Activated CD8-positive, alpha-beta memory T cell treated with anti-CD3 and anti-CD28 coated beads, Interleukin-2, amount 50 U/mL, for 24 hours (primary cell): ENCODE data around the gene LIN7B.
"Not testable (repeated sequence)": the region's sequence is repeated elsewhere in the genome, so short reads cannot be mapped to it uniquely, and the experiment has no call there.

Source experiments
- DNase-seq: peaks from one replicate; pipeline ENCODE4 v3.0.0-alpha.2; 2020; ENCODE audit errors: extremely low read depth

Gene LIN7B

DNA sequence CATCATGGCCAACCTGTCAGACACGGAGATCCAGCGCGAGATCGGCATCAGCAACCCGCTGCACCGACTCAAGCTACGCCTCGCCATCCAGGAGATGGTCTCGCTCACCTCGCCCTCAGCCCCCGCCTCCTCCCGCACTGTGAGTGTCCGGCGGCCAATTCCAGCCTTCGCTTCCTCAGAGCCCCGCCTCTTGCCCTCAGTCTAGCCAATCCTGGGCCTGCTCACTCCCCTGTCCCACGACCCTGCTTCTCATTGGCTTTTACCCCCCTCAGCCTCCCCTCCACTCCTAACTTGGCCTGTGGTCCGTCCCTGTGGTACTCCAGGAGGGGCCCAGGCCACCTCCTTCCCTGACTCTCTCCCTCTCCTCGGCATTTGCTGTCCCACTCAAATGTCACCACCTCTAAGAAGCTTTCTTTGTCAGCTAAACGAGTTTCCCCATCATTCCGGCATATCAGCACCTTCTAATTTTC lies 28.7 kb downstream of the LIN7B start:
- DNase-seq = peak; percentile 40

- no peak for DNase-seq
These were observed 31.6 kb downstream of the LIN7B start for GRCh38 chr19:49145573-49146407.

- not testable (repeated sequence) for DNase-seq
These were observed 32.2 kb downstream of the LIN7B start for GRCh38 chr19:49146408-49146770.

DNA sequence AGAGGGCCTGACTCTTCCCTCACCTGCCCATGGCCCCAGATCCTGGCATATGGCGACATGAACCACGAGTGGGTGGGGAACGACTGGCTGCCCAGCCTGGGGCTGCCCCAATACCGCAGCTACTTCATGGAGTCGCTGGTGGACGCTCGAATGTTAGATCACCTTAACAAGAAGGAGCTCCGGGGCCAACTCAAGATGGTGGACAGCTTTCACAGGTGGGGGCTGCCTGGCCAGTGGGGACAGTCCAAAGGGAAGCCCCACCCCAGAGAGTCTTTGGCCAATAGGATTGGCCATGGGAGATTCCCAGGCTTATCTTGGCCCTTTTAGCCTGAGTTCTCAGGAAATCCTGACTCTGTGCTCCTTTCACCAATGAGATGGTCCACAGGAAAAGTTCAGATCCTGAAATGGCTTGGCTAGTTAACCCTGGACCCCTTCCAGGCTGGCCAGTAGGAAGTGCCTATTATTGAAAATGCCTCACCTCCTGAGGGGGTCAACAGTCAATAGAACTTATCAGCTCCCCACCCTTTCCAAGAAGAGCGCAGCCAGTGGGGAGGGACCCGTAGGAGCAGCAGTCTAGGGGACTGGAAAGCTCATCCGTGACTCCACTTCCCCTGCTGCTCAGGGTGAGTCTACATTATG lies 34.0 kb downstream of the LIN7B start:
- DNase-seq = no peak

DNA sequence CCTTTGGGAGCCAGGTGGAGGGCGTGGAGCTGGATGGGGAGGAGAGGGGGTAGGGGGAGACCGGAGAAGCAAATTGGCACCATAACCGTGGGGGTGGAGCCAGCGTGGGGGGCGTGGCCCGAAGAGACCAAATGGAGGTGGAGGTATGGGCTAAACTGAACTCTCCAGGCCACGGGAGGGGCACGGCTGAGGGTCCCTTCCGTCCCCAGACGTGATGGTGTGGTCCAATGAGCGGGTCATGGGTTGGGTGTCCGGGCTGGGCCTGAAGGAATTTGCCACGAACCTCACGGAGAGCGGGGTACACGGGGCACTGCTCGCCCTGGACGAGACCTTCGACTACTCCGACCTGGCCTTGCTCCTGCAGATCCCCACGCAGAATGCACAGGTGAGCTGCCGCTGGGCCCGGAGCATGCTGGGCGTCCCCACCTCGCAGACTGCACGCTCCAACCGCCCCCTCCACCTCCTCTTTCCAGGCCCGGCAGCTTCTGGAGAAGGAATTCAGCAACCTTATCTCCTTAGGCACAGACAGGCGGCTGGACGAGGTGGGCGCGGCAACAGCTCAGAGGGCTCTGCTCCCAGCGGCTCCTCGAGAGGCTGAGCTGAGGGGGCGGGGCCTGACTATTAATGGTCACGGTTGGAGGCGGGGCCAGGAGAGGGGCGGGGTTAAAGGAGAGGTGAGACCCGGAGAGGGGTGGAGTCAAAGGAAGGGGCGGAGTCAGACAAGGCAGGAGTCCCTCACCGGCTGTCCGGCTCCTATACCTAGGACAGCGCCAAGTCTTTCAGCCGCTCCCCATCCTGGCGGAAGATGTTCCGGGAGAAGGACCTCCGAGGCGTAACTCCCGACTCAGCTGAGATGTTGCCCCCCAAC lies 34.8 kb downstream of the LIN7B start:
- DNase-seq = peak; percentile 65

DNA sequence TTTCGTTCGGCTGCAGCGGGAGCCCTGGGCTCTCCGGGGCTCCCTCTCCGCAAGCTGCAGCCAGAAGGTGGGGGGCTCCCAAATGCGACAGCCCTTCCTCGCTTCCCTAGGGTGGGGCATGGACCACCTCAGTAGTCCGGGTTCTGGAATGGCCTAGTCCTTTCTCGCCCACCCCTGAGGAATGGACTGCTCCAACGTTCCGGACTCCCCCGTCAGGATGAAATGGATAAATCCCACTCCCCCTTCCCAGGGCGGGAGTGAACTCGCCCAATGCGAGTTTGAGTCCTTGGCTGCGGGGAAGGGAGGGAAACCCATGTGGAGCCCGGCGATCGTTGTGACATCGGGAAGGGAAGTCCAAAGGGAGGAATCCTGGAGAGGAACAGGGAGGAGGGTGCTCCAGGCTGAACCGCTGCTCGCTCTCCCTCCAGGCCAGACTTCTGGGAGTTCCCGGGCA lies 35.5 kb downstream of the LIN7B start:
- DNase-seq = no peak

- no peak for DNase-seq
These were observed 36.2 kb downstream of the LIN7B start for GRCh38 chr19:49150106-49150943.

DNA sequence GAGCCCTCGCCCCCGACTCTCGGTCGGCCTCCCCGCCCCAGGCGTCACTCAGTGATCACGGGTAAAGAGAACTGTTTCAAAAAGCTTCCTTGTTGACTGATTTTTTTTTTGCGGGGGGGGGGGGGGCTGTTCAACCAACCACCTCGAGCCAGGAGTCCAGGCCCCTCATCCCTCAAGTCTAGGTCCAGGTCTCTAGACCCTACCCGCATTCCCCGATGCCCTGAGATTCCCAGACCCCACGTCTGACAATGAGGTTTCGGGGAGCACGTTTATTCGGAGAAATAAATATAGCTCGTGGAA lies 36.7 kb downstream of the LIN7B start:
- no peak for DNase-seq

DNA sequence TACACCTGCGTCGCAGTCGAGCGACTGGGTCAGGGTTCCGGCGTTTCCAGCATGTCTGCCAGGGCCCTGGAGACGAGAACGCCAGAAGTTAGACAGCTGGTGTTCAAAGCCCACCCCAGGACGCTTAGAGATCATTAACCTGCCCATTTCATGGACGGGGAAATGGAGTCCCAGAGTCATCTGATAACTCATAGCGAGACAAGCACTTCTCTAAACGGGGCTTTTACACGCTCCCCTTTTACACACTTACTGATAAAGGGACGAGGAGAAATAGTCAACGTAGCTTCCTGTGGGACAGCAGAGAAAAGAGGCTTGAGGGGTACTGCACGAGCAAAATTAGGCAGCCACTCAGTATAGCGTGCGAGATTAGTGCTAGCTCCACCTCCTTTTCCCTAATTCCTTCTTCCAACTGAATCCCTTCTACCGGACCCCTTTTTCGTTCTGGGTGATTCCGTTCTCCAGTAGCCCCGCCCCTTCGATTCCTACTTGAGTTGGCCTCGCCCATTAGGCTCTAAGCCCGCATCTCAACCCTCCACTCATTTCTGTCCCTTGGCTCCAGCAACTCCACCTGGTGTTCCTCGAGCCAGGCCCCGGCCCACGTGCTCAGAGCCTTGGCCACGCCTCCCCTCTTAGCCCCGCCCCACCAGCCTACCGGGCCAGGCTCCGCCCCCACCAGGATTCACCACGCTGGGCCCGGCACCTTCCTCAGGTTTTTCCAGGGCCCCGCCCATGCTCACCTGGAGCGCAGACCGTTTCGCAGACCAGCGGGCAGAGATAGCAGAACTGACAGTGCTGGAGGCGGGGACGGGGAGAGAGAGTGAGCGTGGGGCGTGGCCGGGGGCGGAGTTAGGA lies 37.3 kb downstream of the LIN7B start:
- DNase-seq = no peak

DNA sequence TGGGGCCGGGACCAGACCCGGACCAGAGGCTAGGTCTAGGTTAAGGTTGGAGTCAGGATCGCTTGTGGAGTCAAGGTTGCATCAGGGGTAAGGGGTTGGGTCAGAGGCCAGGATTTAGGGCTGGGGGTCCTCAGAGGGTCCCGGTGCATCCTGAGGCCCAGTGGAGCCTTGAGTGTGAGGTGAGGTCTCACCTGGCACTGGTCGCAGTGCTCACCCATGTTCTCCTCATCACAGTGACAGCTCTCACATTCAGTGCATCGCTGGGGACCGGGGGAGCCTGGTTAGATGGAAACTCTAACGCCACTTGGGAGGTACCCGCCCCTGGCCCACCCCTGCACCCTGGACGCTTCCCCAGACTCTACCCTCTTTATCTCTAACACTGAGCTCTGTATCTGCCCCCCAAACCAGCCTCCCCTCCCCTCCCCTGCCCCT lies 38.0 kb downstream of the LIN7B start:
- no peak for DNase-seq

GRCh38 chr19:49153167-49153809 lies 39.1 kb downstream of the LIN7B start:
- DNase-seq = no peak

DNA sequence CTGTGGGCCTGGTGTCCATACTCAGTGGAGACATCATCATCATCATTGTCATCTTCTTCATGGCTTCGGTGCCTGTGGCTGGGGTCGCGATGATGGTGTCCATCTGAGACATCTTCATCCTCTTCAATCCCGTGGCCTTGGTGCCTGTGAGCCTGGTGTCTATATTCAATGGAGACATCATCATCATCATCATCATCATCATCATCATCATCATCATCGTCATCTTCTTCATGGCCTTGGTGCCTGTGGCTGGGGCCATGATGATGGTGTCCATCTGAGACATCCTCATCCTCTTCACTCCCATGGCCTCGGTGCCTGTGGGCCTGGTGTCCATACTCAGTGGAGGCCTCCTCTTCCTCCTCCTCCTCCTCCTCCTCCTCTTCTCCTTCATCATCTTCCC lies 40.1 kb downstream of the LIN7B start:
- no peak for DNase-seq

DNA sequence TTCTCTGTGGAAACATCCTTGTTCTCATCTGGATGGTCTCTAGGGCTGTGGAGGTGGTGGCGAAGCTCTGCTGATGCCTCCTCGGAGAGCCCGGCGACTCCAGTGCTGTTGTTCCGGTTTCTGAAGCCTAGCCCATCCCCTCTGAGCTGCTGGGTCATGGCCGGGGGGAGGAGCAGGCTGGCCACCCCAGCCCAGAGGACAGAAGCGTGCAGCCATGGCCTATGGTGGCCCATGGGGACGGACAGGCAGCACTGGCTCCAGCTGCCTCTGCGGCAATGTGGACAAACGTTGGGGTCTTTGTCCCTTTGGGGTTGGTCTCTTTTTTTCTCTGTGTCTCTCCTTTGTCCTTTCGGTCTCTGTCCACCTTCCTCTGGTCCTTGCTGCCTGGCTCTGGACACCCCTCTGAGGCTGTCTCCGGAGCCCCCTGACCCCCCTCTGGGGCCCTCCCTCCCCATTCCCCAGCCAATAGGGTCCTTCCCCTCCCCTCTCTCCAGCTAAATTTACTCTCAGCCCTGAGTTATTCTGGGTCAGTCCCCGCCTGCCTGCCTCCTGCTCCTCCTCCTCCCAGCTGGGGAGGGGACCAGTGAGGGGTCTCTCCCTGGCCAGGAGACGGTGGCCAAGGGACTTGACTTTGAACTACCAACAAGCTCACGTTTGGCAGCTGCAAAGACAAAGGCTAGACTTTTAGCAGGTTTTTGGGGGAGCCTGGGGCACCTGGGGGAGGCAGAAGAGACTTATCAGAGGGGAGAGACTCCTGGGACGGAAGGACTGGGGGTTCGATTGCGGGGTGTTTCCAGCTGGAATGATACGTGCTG lies 41.0 kb downstream of the LIN7B start, which contains the start of gene HRC:
HRC (minus strand) TSS at position 392 of the 815 bp plus-strand sequence; CDS start at position 233, 159 bp downstream.
- no peak for DNase-seq

DNA sequence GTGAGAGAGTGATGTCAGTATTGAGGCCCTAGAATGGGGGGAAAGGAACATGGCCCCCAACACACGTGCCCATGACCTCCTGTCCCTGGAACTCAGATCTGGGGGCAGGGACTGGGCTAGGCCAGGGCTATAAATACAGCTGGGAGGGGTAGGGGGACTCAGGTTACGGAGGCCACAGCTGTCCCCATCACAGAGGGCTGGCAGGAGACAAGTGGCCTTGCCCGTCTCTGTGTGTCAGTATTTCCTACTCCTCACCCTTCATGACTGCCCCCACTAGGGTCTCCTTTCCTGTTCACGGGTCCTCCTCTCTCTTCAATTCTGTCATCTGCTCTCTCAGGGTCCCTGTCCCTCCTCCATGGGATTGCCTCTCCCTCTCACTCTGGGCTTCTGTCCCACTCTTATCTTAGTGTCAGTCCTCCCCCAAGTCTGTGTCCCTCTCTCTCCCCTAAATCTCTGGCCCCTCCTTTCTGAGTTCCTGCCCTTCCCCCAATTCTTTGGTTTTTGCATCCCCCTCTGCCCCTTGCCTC lies 41.7 kb downstream of the LIN7B start:
- DNase-seq = no peak

- no peak for DNase-seq
These were observed 43.5 kb downstream of the LIN7B start, which contains the start of gene TRPM4 for GRCh38 chr19:49157445-49158224. TRPM4 (plus strand) TSS chr19:49157792; CDS start chr19:49157867, 75 bp downstream.

GRCh38 chr19:49160450-49161189 lies 46.5 kb downstream of the LIN7B start:
- DNase-seq = no peak

DNA sequence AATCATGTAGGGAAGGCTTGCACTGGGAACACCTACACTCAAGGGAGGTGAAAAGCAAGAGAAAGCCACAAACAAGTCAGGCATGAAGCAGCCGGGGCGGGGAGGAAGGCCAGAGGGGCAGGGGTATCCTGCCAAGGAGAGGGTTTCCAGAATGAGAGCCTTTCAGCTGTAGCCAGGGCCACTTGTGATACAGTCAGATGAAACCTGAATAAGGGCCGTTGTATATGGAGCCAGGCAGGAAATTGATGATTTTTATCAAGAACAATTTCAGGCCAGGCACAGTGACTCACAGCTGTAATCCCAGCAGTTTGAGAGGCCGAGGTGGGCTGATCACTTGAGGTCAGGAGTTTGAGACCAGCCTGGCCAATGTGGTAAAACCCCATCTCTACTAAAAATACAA lies 47.8 kb downstream of the LIN7B start:
- DNase-seq = no peak
